HEK293 (cell line): Measurements from ENCODE around the gene GBX2.

Experiments used
- BCL11A ChIP-seq: fragments of 450-650 bp; formaldehyde crosslinking; IDR thresholded peaks from 2 replicates; pipeline ENCODE4 v1.5.1; 2016; ENCODE audit warnings: low read depth, missing biosample characterization, missing genetic modification characterization
- HOXC10 ChIP-seq: sonication (generic); formaldehyde crosslinking; IDR thresholded peaks from 2 replicates; pipeline ENCODE4 v1.8.1; 2023; ENCODE audit warnings: mild to moderate bottlenecking, missing genetic modification reagents
- SP2 ChIP-seq: fragments of 450-650 bp; formaldehyde crosslinking; IDR thresholded peaks from 2 replicates; pipeline ENCODE4 v1.5.1; 2016; ENCODE audit warnings: missing biosample characterization, missing genetic modification characterization
- ZBTB20 ChIP-seq: fragments of 450-650 bp; formaldehyde crosslinking; IDR thresholded peaks from 2 replicates; pipeline ENCODE4 v1.5.1; 2016; ENCODE audit warnings: missing biosample characterization, missing genetic modification characterization
- ZNF24 ChIP-seq: fragments of 450-650 bp; formaldehyde crosslinking; IDR thresholded peaks from 2 replicates; pipeline ENCODE4 v1.5.1; 2016; ENCODE audit warnings: missing biosample characterization, missing genetic modification characterization
- ZNF366 ChIP-seq: fragments of 450-650 bp; formaldehyde crosslinking; conservative IDR thresholded peaks from 2 replicates; pipeline ENCODE4 v1.5.1; 2016; ENCODE audit warnings: missing biosample characterization, missing genetic modification characterization

DNA sequence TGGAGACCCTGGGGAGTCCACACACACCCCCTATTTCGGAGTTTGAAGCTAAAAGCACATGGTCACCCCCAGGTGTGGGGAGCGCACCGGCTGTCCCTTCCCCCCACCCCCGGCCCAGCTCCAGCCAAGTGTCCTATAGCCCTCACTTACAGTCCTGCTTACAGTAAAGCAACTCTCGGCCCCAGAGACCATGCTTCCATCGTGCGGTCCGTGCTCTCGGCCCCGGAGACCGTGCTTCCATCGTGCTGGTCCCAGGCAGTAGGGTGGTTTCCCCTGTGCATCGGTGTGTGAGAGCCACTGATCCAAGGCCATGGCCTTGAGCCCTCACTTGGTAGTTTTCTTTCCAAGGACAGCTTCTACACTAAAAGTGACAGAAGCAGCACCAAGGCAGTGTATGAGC is 48.7 kb downstream of the GBX2 start:
- no peak for TF ChIP-seq BCL11A (tag by site-specific recombination)
- no peak for TF ChIP-seq ZNF24 (tag by site-specific recombination)
- TF ChIP-seq HOXC10 = no peak
- no peak for TF ChIP-seq ZBTB20 (tag by site-specific recombination)
- no peak for TF ChIP-seq SP2 (tag by site-specific recombination)
- no peak for TF ChIP-seq ZNF366 (tag by site-specific recombination)
